Peyer's patch (tissue), 4 donors: ENCODE measurements around the gene SYVN1. TPM values are rescaled to one million over a fixed set of nuclear protein-coding genes. Genes with fewer than 3 reads are reported as not detected.

Experiments used
- DNase-seq, 3 donors: peaks; one replicate each; pipeline ENCODE4 v3.0.0-alpha.2; 2017 to 2019
- H3K27ac ChIP-seq, 4 donors: fragments of 200-600 bp; sonication (generic); one replicate each; pipeline ENCODE4 v1.5.1; 2016 to 2019
- H3K27me3 ChIP-seq, 2 donors: fragments of 200-600 bp; sonication (generic); one replicate each; pipeline ENCODE4 v1.5.1; 2019
- H3K36me3 ChIP-seq, 3 donors: fragments of 200-600 bp; sonication (generic); one replicate each; pipeline ENCODE4 v1.5.1; 2016 to 2019
- H3K4me1 ChIP-seq, 4 donors: fragments of 200-600 bp; sonication (generic); one replicate each; pipeline ENCODE4 v1.5.1; 2016 to 2019
- H3K4me3 ChIP-seq, 4 donors: fragments of 200-600 bp; sonication (generic); 1 replicate in 3 of 4; 2 replicates in 1 of 4; pipeline ENCODE4 v1.5.1; 2016 to 2019; ENCODE audit warnings: mild to moderate bottlenecking in 1 of 4
- H3K9me3 ChIP-seq, 4 donors: fragments of 200-600 bp; sonication (generic); one replicate each; pipeline ENCODE4 v1.5.1; 2016 to 2019; ENCODE audit warnings: mild to moderate bottlenecking in 1 of 4
- CTCF ChIP-seq, 6 experiments: fragments of 450-650 bp in 4 of 6; fragments of 200-600 bp in 2 of 6; sonication (generic) in 1 of 6; IDR thresholded peaks; one replicate each; pipeline ENCODE4 v1.5.1; 2017 to 2019; ENCODE audit warnings: antibody characterized with exemption in 6 of 6, mild to moderate bottlenecking in 3 of 6, moderate library complexity in 1 of 6
- POLR2A ChIP-seq, 2 donors: fragments of 450-650 bp; IDR thresholded peaks; one replicate each; pipeline ENCODE4 v1.5.1; 2017; ENCODE audit warnings: antibody characterized with exemption in 2 of 2, mild to moderate bottlenecking in 2 of 2, moderate library complexity in 2 of 2
- total RNA-seq, 4 donors: library from RNA; depleted of rRNA; stranded (reverse); fragments of >200 nt; gene quantifications; one replicate each; pipeline ENCODE4 v1.1.0, GENCODE V29; 2016

The SYVN1 gene
- total RNA-seq, 4 donors from 2014 or later, result 37.1 to 61.9 (median 51.6) TPM

DNA sequence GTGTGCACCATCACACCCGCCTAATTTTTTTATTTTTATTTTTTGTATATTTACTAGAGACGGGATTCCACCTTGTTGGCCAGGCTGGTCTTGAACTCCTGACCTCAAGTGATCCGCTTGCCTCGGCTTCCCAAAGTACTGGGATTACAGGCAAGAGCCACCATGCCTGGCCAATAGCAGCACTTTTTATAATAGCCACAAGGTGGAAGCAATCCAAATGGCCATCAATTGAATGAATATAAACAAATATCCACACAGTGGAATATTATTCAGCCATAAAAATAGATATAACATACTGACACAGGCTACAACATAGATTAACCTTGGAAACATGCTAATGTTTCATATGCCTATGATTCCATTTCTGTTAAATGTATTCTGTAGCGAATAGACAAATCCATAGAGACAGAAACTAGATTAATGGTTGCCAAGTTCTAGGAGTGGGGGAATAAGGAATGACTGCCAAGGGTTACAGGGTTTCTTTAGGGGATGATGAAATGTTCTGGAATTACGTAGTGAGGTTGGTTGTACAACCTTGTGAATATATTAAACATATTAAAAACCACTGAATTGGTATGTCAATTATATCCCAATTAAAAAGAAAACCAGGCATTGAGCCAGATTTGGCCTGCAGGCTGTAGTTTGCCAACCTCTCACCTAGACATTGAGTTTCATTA, 33.5 kb downstream of the SYVN1 start:
- Histone ChIP-seq H3K4me3 (no peak overlapping the region), H3K4me1 (peaks cover 4 to 9% (median 7%) of the 10 kb centered on the region in 4 donors), H3K27me3 (no peaks in the 10 kb centered on the region), H3K27ac (no peak overlapping the region), H3K36me3 (peaks cover 0 to 27% (median 0%) of the 10 kb centered on the region in 3 donors), H3K9me3 (no peaks in the 10 kb centered on the region)
- no peak for TF ChIP-seq POLR2A (IDR thresholded peaks at IDR 0.05)
- no peak for TF ChIP-seq CTCF (IDR thresholded peaks at IDR 0.05)
- DNase-seq, result no peak

DNA sequence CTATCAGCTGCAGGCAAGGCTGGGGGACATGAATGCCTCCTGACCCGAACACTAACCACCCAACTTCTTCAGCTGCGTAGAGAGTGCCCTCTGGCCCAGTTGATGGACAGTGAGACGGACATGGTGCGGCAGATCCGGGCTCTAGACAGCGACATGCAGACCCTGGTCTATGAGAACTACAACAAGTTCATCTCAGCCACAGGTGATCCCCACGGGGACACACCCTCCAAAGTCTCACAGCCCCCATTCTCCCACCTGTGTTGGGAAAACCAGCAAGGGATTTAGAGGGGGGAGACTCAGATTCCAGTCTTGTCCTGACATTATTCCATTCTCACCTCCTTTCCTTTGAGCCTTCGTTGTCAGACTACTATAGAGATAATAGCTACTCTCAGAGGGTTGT, 37.4 kb downstream of the SYVN1 start:
- Histone ChIP-seq H3K36me3 (peaks cover 0 to 16% (median 0%) of the 10 kb centered on the region in 3 donors), H3K27ac (peak overlapping the region; percentile 88 to 94 (median 92)), H3K4me3 (peak overlapping the region; percentile 63 to 91 (median 82)), H3K4me1 (peaks cover 4 to 9% (median 7%) of the 10 kb centered on the region in 4 donors), H3K27me3 (no peaks in the 10 kb centered on the region), H3K9me3 (no peaks in the 10 kb centered on the region)
- DNase-seq, result no peak
- no peak for TF ChIP-seq CTCF (IDR thresholded peaks at IDR 0.05)
- no peak for TF ChIP-seq POLR2A (IDR thresholded peaks at IDR 0.05)

GRCh38 chr11:65095974-65096806, 38.1 kb downstream of the SYVN1 start, which contains the start of gene VPS51:
VPS51 (plus strand) TSS chr11:65096214; CDS start chr11:65096251, 37 bp downstream.
- peaks cover 4 to 9% (median 7%) of the 10 kb centered on the region in 4 donors for H3K4me1 ChIP-seq
- no peaks in the 10 kb centered on the region for H3K9me3 ChIP-seq
- H3K27me3 ChIP-seq, result no peaks in the 10 kb centered on the region
- peak within 1 kb of the TSS; percentile 88 to 94 (median 92) for H3K27ac ChIP-seq
- TF ChIP-seq CTCF (IDR thresholded peaks at IDR 0.05) (peak in 4 of 6 experiments; percentile 27 to 42 (median 30)), POLR2A (IDR thresholded peaks at IDR 0.05) (peak; percentile 54 to 56)
- peak; percentile 92 to 96 (median 92) for DNase-seq
- peaks cover 0 to 16% (median 0%) of the 10 kb centered on the region in 3 donors for H3K36me3 ChIP-seq
- peak within 1 kb of the TSS; percentile 63 to 91 (median 82) for H3K4me3 ChIP-seq

DNA sequence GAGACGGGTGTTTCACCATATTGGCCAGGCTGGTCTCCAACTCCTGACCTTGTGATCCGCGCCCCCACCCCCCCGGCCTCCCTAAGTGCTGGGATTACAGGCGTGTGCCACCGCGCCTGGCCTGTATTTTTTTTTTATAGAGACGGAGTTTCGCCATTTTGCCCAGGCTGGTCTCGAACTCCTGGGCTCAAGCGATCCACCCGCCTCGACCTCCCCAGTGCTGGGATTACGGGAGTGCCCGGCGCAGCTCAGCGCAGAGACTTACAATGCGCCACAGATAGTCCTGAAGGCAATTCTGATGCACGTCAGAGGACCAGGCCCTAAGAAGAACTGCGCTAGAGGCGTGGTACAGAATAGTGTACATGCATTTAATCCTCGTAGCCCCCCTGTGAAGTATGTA, 38.9 kb downstream of the SYVN1 start:
- peak in 1 of 3 donors; percentile 45 for DNase-seq
- Histone ChIP-seq H3K9me3 (no peaks in the 10 kb centered on the region), H3K27ac (peak overlapping the region; percentile 88 to 94 (median 92)), H3K4me1 (peaks cover 4 to 9% (median 7%) of the 10 kb centered on the region in 4 donors), H3K4me3 (peak overlapping the region in 3 of 4 donors; percentile 78 to 91 (median 87)), H3K36me3 (peaks cover 0 to 16% (median 0%) of the 10 kb centered on the region in 3 donors), H3K27me3 (no peaks in the 10 kb centered on the region)
- TF ChIP-seq CTCF (IDR thresholded peaks at IDR 0.05) (no peak), POLR2A (IDR thresholded peaks at IDR 0.05) (no peak)

GRCh38 chr11:65090628-65091027, 43.7 kb downstream of the SYVN1 start:
- Histone ChIP-seq H3K27me3 (no peaks in the 10 kb centered on the region), H3K36me3 (peaks cover 0 to 39% (median 0%) of the 10 kb centered on the region in 3 donors), H3K4me1 (no peaks in the 10 kb centered on the region), H3K4me3 (no peak overlapping the region), H3K9me3 (no peaks in the 10 kb centered on the region), H3K27ac (no peak overlapping the region)
- no peak for DNase-seq
- no peak for TF ChIP-seq POLR2A (IDR thresholded peaks at IDR 0.05)
